ENCODE data around the gene VASN.
"Not testable (repeated sequence)": the region's sequence is repeated elsewhere in the genome, so short reads cannot be mapped to it uniquely, and the experiment has no call there.

The VASN gene

GRCh38 chr16:4386451-4386805 is 14.8 kb downstream of the VASN start:
- peak; percentile 51 for DNase-seq

- DNase-seq, result no peak
Measured at GRCh38 chr16:4386951-4387565, 15.4 kb downstream of the VASN start.

- DNase-seq, result no peak
Measured at GRCh38 chr16:4387781-4388180, 16.1 kb downstream of the VASN start.

GRCh38 chr16:4388271-4389021 is 16.8 kb downstream of the VASN start:
- DNase-seq, result peak; percentile 85

- DNase-seq, result no peak
Measured at GRCh38 chr16:4389051-4389955, 17.7 kb downstream of the VASN start.

GRCh38 chr16:4390266-4391260 is 18.9 kb downstream of the VASN start:
- DNase-seq, result no peak

GRCh38 chr16:4391631-4392381 is 20.2 kb downstream of the VASN start:
- no peak for DNase-seq

- DNase-seq, result peak; percentile 85
Measured at GRCh38 chr16:4392382-4393239, 21.0 kb downstream of the VASN start.

GRCh38 chr16:4393240-4393600 is 21.6 kb downstream of the VASN start:
- peak; percentile 50 for DNase-seq

- DNase-seq, result not testable (repeated sequence)
Measured at GRCh38 chr16:4393850-4394249, 22.2 kb downstream of the VASN start.

GRCh38 chr16:4395055-4395726 is 23.5 kb downstream of the VASN start:
- DNase-seq, result no peak

- no peak for DNase-seq
Measured at GRCh38 chr16:4399001-4399730, 27.5 kb downstream of the VASN start.

- no peak for DNase-seq
Measured at GRCh38 chr16:4401094-4401501, 29.4 kb downstream of the VASN start.

- no peak for DNase-seq
Measured at GRCh38 chr16:4401510-4401909, 29.9 kb downstream of the VASN start.

- peak; percentile 69 for DNase-seq
Measured at GRCh38 chr16:4402439-4403132, 30.9 kb downstream of the VASN start.

- DNase-seq, result no peak
Measured at GRCh38 chr16:4403133-4403949, 31.7 kb downstream of the VASN start.

- no peak for DNase-seq
Measured at GRCh38 chr16:4404247-4404966, 32.8 kb downstream of the VASN start.

All from EL (cell line).